Neural progenitor cell (in vitro differentiated cells): Measurements from ENCODE around the gene COL4A3.

Experiments
- EZH2 ChIP-seq: fragments of 200-600 bp; sonication (generic); IDR thresholded peaks from 2 replicates; pipeline ENCODE4 v1.6.1; 2017; ENCODE audit warnings: antibody characterized with exemption, mild to moderate bottlenecking, moderate library complexity
- EZH2phosphoT487 ChIP-seq: fragments of 200-600 bp; sonication (generic); IDR thresholded peaks from 2 replicates; pipeline ENCODE4 v1.6.1; 2017; ENCODE audit warnings: antibody characterized with exemption
- TF ChIP-seq, protein P1 (sequence below): fragments of 200-600 bp; sonication (generic); IDR thresholded peaks from 2 replicates; pipeline ENCODE4 v1.5.1; 2017; ENCODE audit warnings: antibody characterized with exemption, mild to moderate bottlenecking

DNA sequence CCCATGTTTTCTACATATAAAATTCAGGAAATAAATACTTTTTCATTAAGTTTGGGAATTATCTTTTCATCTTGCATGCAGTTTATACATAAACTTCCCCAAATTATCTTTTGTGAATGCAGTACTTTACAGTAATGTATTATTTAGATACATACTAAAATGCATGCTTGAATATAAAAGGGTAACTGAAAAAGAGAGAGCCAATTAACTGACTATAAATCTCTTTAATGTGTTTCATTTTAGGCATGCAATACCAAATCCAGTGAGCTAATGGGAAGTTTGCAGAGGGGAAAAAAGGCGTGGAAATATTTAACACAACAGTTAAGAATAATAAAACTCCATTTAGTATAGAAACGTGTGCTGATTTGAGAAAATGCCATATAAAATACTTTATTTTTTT, 39.6 kb upstream of the COL4A3 start:
- TF ChIP-seq, protein P1, sequence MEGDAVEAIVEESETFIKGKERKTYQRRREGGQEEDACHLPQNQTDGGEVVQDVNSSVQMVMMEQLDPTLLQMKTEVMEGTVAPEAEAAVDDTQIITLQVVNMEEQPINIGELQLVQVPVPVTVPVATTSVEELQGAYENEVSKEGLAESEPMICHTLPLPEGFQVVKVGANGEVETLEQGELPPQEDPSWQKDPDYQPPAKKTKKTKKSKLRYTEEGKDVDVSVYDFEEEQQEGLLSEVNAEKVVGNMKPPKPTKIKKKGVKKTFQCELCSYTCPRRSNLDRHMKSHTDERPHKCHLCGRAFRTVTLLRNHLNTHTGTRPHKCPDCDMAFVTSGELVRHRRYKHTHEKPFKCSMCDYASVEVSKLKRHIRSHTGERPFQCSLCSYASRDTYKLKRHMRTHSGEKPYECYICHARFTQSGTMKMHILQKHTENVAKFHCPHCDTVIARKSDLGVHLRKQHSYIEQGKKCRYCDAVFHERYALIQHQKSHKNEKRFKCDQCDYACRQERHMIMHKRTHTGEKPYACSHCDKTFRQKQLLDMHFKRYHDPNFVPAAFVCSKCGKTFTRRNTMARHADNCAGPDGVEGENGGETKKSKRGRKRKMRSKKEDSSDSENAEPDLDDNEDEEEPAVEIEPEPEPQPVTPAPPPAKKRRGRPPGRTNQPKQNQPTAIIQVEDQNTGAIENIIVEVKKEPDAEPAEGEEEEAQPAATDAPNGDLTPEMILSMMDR: no peak
- TF ChIP-seq EZH2phosphoT487: no peak
- no peak for TF ChIP-seq EZH2
